Loucy (cell line): ENCODE data around the gene COL4A5.

Experiments
- CTCF ChIP-seq: fragments of 200-600 bp; sonication (generic); conservative IDR thresholded peaks from 2 replicates; pipeline ENCODE4 v1.5.1; 2014; ENCODE audit warnings: mild to moderate bottlenecking, antibody characterized with exemption, low read length
- EZH2phosphoT487 ChIP-seq: fragments of 200-600 bp; IDR thresholded peaks from 2 replicates; pipeline ENCODE4 v1.6.1; 2018; ENCODE audit warnings: antibody characterized with exemption, mild to moderate bottlenecking, moderate library complexity, borderline replicate concordance

GRCh38 chrX:108642273-108642628, 202.6 kb downstream of the COL4A5 start:
- TF ChIP-seq EZH2phosphoT487 = no peak
- TF ChIP-seq CTCF = no peak
